Stimulated activated naive CD8-positive, alpha-beta T cell treated with anti-CD3 and anti-CD28 coated beads, Interleukin-15, Interleukin-2, amounts not matched to agents 100 U/mL and 50 U/mL, for 24 hours (primary cell): ENCODE results near the gene PGLYRP3.

Experiments used
- ATAC-seq: fragments of 150-1000 bp; cut with Tn5 transposase; one replicate; pipeline ENCODE4 v1.10.0; 2021
- DNase-seq: peaks from one replicate; pipeline ENCODE4 v3.0.0; 2021

Gene PGLYRP3

GRCh38 chr1:153260585-153261280, 52.0 kb downstream of the PGLYRP3 start:
- ATAC-seq (peak; percentile 25), DNase-seq (peak; percentile 22)

- no peak for ATAC-seq
- DNase-seq = no peak
Measured at GRCh38 chr1:153259387-153259786, 53.4 kb downstream of the PGLYRP3 start, which contains the start of gene LORICRIN. LORICRIN (plus strand) TSS chr1:153259687; CDS start chr1:153260950, 1,263 bp downstream.

- DNase-seq (no peak), ATAC-seq (no peak)
Measured at GRCh38 chr1:153253693-153254092, 59.1 kb downstream of the PGLYRP3 start.

DNA sequence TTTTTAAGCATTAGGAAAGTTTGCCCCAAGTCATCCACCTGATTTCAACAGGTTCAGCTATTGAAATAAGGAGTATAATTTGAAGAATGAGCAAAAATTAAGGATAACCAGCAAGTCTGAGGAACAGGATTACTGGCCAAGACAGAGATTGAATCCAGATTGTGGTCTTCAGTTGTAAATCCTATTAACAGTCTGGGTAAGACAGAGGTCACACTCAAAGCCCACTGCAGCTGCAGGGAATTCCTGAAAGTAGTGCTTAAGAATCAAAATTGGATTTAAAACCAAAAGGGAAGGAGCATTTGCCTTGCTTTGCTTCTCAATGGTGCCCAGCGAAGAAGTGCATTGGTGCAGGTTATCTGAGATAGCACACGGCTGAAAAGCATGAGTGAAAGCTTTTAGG, 59.7 kb downstream of the PGLYRP3 start:
- no peak for ATAC-seq
- no peak for DNase-seq

DNA sequence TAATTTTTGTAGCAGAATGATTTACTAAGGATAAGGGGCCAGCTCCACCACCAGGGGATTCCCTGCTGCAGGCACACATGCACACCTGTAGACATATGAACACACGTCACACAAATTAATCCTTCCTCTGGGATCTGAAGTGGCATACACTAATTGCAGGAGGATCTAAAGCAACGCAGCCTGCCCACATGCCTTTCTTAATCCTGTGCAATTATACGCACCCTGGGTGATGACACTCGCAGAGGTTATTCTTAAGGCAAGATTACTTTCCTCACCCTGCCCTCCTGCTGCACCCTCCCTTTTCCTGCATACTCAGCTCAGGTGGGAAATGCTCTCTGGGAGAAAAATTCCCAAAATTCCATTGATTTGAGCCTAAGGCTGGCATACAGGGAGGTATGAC, 60.8 kb downstream of the PGLYRP3 start:
- DNase-seq (no peak), ATAC-seq (no peak)

DNA sequence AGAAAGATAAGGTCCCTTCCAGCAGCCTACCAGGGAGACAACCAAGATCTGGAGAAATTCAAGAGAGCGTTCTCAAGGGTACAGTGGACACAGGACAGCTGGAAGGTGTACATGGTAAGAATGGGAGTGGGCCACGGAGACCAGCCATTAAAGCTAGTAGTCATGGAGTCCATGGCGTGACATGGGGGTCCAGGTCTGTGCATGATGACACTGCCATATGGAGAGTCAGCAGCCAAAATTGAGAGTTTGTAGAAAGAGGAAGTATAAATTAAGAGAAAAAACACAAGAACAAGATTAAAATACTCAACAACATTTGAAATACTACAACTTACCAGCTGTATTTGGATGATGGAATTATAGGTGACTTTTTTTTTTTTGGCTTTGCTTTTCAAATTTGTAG, 61.2 kb downstream of the PGLYRP3 start:
- DNase-seq = no peak
- ATAC-seq = no peak

DNA sequence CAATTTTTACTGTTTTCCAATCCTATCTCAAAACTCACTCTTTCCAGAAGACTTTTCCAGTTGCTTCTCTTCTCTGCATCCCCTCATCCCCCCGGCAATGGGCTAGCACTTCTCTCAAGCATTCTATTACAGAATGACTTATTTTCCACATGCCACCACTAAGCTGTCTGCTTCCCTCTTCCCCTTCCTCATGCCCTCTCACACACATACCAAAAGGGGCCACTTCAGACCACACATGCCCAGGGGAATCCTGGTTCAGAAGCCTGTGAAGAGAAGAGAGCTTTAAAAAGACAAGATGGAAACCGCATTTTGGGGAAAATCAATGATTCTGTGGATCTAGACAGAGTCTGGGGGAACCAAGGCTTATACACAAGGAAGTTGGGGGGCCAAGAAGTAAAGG, 61.7 kb downstream of the PGLYRP3 start:
- DNase-seq (no peak), ATAC-seq (no peak)

DNA sequence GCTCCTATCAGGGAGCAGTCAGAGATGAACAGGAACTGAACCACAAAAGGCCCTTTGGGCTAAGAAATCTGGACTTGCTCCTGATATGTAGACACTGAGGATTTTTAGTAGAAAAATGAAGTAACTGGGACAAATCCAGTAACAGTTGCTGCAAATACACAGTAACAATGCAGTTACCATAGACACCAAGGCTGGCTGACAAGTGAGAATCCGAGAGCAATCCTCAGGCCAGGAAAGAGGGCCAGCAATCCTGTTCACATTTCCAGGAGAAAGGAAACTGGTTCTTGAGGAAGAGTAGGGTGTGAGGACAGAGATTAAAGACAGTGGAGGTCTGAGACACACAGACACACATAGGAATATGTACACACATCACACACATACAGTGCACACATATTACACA, 62.6 kb downstream of the PGLYRP3 start:
- DNase-seq (no peak), ATAC-seq (no peak)

DNA sequence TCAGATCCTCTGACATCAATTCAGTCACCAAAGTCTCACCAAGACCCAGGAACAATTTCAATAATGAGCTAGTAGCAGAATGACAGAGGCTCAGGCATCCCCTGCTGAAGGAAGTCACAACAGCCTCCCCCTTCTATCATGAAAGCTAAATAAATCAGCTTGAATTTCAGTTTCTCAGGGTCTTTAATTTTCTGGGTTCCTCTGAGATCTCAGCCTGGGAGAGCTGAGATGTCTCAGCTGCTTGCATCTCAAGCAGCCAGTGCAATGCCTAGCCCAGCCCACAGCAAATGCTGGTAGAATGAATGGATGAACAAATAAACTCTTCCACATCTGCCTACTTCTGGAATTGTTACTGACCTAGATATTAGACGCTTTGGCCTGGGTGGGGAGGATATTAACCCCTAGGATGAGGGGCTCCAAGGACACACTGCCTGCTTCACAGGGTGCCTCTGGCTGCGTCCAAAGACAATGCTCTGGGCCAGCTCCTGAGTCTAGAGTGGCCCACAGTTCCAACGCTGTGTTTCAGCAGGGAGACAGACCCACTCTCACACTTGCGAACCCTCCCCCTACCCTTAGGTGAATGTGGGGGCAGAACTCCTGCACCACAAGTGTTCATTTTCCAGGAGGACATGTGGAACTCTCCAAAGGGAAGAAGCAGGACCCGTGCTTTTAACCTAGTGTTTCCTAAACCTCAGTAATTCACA, 64.4 kb downstream of the PGLYRP3 start:
- DNase-seq = no peak
- no peak for ATAC-seq
